Measurements from ENCODE around the gene NFATC2.

DNA sequence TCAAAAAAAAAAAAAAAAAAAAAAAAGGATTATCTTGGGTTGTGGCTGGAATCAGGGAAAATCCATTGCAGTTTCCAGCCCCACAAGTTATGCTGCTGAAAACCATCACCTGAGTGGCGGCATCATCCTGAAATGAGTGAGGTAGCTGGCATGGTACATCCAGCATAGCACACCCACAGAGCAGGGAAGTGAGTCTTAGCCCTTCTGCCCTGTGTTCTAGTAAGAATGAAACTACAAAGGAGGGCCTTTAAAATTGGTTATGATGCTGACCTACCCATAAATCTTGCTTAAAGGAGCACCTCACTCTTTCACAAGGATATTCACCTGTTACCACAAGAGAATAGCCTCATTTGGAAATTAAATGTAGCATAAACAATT is 119.2 kb downstream of the NFATC2 start:
- TF ChIP-seq, protein P1, sequence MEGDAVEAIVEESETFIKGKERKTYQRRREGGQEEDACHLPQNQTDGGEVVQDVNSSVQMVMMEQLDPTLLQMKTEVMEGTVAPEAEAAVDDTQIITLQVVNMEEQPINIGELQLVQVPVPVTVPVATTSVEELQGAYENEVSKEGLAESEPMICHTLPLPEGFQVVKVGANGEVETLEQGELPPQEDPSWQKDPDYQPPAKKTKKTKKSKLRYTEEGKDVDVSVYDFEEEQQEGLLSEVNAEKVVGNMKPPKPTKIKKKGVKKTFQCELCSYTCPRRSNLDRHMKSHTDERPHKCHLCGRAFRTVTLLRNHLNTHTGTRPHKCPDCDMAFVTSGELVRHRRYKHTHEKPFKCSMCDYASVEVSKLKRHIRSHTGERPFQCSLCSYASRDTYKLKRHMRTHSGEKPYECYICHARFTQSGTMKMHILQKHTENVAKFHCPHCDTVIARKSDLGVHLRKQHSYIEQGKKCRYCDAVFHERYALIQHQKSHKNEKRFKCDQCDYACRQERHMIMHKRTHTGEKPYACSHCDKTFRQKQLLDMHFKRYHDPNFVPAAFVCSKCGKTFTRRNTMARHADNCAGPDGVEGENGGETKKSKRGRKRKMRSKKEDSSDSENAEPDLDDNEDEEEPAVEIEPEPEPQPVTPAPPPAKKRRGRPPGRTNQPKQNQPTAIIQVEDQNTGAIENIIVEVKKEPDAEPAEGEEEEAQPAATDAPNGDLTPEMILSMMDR (conservative IDR thresholded peaks at IDR 0.05 in 1 of 2, IDR thresholded peaks at IDR 0.05 in 1 of 2; ENCODE audit: extremely low read depth in 1 of 2, insufficient read depth in 1 of 2, low read depth in 1 of 2, low read length in 2 of 2): no peak
- no peak for TF ChIP-seq EZH2 (IDR thresholded peaks at IDR 0.05; ENCODE audit: borderline replicate concordance, low read length)

Data from mammary epithelial cell (primary cell).